Measurements from ENCODE around the gene LIPC.

- no peak for TF ChIP-seq YBX1 (IDR thresholded peaks at IDR 0.05)
- TF ChIP-seq PRDM15 (CRISPR knock-in tag; IDR thresholded peaks at IDR 0.05) = no peak
- TF ChIP-seq POLR2A (IDR thresholded peaks at IDR 0.05; ENCODE audit: low read depth, low read length) = no peak
- TF ChIP-seq, protein P1, sequence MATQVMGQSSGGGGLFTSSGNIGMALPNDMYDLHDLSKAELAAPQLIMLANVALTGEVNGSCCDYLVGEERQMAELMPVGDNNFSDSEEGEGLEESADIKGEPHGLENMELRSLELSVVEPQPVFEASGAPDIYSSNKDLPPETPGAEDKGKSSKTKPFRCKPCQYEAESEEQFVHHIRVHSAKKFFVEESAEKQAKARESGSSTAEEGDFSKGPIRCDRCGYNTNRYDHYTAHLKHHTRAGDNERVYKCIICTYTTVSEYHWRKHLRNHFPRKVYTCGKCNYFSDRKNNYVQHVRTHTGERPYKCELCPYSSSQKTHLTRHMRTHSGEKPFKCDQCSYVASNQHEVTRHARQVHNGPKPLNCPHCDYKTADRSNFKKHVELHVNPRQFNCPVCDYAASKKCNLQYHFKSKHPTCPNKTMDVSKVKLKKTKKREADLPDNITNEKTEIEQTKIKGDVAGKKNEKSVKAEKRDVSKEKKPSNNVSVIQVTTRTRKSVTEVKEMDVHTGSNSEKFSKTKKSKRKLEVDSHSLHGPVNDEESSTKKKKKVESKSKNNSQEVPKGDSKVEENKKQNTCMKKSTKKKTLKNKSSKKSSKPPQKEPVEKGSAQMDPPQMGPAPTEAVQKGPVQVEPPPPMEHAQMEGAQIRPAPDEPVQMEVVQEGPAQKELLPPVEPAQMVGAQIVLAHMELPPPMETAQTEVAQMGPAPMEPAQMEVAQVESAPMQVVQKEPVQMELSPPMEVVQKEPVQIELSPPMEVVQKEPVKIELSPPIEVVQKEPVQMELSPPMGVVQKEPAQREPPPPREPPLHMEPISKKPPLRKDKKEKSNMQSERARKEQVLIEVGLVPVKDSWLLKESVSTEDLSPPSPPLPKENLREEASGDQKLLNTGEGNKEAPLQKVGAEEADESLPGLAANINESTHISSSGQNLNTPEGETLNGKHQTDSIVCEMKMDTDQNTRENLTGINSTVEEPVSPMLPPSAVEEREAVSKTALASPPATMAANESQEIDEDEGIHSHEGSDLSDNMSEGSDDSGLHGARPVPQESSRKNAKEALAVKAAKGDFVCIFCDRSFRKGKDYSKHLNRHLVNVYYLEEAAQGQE (IDR thresholded peaks at IDR 0.05; ENCODE audit: low read depth, low read length) = no peak
- TF ChIP-seq SREBF2 (IDR thresholded peaks at IDR 0.05; ENCODE audit: low read length) = no peak
- no peak for TF ChIP-seq ZNF217 (IDR thresholded peaks at IDR 0.05)
- TF ChIP-seq, protein P2, sequence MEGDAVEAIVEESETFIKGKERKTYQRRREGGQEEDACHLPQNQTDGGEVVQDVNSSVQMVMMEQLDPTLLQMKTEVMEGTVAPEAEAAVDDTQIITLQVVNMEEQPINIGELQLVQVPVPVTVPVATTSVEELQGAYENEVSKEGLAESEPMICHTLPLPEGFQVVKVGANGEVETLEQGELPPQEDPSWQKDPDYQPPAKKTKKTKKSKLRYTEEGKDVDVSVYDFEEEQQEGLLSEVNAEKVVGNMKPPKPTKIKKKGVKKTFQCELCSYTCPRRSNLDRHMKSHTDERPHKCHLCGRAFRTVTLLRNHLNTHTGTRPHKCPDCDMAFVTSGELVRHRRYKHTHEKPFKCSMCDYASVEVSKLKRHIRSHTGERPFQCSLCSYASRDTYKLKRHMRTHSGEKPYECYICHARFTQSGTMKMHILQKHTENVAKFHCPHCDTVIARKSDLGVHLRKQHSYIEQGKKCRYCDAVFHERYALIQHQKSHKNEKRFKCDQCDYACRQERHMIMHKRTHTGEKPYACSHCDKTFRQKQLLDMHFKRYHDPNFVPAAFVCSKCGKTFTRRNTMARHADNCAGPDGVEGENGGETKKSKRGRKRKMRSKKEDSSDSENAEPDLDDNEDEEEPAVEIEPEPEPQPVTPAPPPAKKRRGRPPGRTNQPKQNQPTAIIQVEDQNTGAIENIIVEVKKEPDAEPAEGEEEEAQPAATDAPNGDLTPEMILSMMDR (IDR thresholded peaks at IDR 0.05 in 2 of 3, conservative IDR thresholded peaks at IDR 0.05 in 1 of 3; ENCODE audit: control insufficient read depth in 2 of 3, extremely low read depth in 1 of 3, insufficient read depth in 1 of 3, low read depth in 3 of 3, low read length in 3 of 3) = no peak
- TF ChIP-seq BHLHE40 (IDR thresholded peaks at IDR 0.05; ENCODE audit: borderline replicate concordance in 1 of 2, low read depth in 2 of 2, low read length in 1 of 2) = no peak
- TF ChIP-seq KDM1A (IDR thresholded peaks at IDR 0.05; ENCODE audit: borderline replicate concordance) = no peak
- no peak for TF ChIP-seq STAT1 (conservative IDR thresholded peaks at IDR 0.05)
- TF ChIP-seq CBX3 (IDR thresholded peaks at IDR 0.05; ENCODE audit: borderline replicate concordance, low read depth) = no peak
- no peak for TF ChIP-seq FOXK2 (IDR thresholded peaks at IDR 0.05)
- TF ChIP-seq POLR2AphosphoS5 (IDR thresholded peaks at IDR 0.05; ENCODE audit: low read length) = no peak
Observed at GRCh38 chr15:58534556-58534955, 102.8 kb downstream of the LIPC start.

Data from GM12878 (cell line).